SK-N-MC (cell line): ENCODE results near the gene SEC23A.
"Not testable (repeated sequence)": the region's sequence is repeated elsewhere in the genome, so short reads cannot be mapped to it uniquely, and the experiment has no call there.

Experiments used
- EZH2 ChIP-seq: fragments of 200-600 bp; sonication (generic); IDR thresholded peaks from one replicate; pipeline ENCODE4 v1.6.1; 2017; ENCODE audit warnings: antibody characterized with exemption
- POLR2AphosphoS5 ChIP-seq: IDR thresholded peaks from 2 replicates; pipeline ENCODE4 v1.6.1; 2012; ENCODE audit warnings: mild to moderate bottlenecking, low read depth, low read length, borderline replicate concordance

DNA sequence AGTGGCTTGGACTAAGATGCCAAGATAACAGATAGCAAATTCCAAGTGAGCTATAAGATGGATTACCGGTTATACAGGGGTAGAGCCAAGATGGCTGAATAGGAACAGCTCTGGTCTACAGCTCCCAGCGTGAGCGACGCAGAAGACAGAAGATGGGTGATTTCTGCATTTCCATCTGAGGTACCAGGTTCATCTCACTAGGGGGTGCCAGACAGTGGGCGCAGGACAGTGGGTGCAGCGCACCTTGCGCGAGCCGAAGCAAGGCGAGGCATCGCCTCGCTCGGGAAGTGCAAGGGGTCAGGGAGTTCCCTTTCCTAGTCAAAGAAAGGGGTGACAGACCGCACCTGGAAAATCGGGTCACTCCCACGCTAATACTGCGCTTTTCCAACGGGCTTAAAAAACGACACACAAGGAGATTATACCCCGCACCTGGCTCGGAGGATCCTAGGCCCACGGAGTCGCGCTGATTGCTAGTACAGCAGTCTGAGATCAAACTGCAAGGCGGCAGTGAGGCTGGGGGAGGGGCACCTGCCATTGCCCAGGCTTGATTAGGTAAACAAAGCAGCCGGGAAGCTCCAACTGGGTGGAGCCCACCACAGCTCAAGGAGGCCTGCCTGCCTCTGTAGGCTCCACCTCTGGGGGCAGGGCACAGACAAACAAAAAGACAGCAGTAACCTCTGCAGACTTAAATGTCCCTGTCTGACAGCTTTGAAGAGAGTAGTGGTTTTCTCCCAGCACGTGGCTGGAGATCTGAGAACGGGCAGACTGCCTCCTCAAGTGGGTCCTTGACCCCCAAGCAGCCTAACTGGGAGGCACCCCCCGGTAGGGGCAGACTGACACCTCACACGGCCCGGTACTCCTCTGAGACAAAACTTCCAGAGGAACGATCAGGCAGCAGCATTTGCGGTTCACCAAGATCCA is 85.7 kb downstream of the SEC23A start:
- not testable (repeated sequence) for TF ChIP-seq EZH2, POLR2AphosphoS5
